GM21447 (cell line): ENCODE data around the gene ECE1.
A peak's percentile ranks its signal among the peaks of the same experiment; 100 is the strongest.

Source experiments
- ATAC-seq: cut with Tn5 transposase; IDR thresholded peaks from one replicate; pipeline ENCODE4 v1.9.1; 2021; ENCODE audit not compliant: unreplicated experiment

Gene ECE1

DNA sequence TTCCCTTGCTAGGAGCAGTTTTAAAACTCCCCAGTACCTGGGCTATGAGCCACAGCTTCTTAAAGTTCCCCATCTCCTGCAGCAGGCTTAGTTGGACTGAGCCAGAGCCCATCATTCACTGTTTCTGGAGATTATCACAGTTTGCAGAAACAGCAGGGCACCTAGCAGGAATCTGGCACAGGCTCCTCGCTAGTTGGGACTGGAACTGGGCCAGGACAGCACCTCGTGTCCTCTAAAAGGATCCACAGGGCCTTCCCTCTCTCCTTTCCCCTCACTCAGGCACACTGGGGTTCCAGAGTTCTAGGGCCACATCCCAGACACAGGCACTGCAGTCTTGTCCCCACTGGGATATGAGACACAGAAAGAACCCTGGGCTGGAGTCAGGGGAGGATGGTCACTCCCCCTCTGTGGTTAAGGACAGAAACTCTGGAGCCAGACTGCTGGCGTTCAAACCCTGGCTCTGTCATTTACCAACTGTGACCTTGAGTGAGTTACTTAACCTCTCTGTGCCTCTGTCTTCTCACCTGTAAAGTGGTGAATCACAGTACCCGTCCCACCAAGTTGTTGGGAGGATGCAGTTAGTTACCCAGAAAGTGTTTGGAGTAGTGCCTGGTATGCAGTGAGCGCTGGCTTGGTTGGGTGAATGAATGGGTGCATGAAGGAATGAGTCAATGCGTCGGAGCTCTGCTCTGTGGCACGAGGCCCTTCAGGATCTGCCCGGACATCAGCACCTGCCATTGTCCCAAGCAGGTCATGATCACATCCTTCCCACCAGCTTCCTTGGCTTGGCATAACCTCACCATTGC, 18.8 kb upstream of the ECE1 start:
- no peak for ATAC-seq

DNA sequence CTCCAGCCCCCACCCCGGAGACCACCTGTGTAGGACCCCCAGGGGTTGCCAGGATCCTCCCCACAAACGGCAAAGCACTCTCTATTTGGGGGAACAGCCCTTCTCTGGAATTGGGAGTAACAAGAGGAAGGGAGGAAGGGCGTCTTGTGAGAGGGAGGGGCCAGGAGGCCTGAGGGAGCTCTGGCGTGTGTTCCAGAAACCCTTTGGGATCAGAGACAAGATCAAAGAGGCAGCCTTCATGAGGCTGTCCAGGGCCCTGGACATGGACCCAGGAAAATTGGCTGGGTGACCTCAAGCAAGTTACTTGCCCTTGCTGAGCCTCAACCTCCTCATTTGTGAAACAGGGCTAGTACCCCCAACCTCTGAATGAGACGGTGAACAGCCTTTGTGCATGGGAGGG, 18.1 kb upstream of the ECE1 start:
- no peak for ATAC-seq

DNA sequence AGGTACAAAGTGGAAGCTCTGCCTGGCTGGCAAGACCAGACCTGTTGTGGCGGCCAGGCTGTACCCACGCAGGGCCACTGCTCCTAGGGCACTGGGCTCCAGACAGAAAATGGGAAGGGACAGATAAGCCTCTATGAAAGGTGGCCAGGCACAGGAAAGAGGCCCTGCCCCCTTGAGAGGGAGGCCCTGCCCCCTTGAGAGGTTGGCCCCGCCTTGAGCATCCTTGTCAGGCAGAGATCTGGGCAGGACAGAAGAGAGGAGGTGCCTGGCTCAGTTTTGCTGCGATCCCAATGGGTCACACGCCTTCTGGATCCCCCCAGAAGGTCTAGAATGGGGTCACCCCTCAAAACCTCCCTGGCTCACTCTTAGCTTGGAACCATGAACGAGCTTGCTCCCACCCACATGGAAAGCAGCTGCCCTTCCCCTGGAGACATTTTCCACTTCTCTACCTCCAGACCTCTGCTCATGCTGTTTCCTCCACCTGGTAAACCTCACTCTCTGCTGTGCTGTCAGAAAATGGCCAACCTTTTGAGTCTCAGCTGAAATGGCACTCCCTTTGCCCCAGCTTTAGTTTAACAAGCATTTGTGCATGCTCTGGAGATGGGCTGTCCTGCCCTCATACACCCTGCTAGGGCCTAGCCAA, 17.5 kb upstream of the ECE1 start:
- no peak for ATAC-seq

DNA sequence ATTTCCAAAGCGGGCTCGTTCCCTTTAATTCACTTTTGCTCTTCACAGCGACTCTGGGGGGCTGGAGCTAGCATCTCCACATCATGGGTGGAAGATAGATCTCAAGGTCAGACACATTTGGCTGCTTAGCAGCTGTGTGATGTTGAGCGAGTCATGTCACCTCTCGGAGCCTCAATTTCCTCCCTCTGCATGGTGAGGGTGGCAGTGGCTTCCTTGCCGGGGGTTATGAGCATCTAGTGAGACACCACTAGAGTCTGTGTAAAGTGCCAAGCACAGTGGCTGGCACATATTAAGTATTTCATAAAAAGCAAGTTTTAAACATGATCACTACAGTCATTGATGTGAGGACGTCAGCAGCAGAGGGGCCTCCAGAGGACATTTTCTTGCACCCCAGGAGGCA, 16.9 kb upstream of the ECE1 start:
- ATAC-seq, result no peak

DNA sequence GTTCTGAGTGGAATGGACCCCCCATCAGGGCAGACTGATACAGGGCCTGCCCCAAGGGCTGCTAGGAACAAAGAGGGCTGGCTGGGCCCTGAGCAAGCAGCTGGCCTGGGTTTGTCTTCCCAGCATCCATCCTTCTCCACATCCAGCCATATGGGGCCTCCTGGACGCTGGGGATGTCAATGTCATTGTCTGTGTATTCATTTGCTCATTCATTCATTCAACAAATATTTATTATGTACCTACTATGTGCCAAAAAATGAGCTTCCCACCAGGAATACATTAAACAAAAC, 15.6 kb upstream of the ECE1 start:
- no peak for ATAC-seq

DNA sequence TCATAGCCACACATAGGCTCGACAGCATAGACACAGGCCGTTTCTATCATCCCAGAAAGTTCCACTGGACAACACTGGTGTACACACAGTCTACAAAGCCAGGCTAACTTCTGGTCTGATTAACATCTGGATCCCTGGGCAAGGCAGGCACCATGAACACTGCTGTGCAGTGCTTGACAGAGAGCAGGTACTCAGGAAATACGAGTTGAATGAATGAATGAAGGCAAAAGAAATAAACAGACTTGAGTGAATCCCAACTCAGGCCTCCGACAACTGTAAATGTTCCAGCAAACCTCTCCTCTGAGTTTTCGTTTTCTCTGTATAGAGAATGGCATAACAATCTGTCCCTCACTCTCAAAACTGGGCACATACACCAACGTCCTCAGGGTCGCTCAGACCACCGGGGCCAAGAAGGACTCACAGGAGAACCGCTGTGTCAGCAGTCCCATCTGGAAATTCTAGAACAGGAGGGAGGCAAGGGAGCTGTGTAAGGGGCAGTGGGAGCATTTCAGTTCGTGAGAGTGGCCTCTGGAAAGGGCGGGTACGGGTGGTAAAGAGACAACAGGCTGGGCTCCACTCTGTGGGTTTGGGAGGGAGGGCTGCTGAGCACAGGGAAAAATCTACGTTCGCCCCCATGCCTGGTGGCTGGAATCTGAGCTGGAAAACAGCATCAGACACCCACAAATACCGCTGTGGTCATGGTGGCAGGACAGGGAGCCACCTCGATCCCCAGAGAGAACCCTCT, 15.1 kb upstream of the ECE1 start:
- no peak for ATAC-seq

DNA sequence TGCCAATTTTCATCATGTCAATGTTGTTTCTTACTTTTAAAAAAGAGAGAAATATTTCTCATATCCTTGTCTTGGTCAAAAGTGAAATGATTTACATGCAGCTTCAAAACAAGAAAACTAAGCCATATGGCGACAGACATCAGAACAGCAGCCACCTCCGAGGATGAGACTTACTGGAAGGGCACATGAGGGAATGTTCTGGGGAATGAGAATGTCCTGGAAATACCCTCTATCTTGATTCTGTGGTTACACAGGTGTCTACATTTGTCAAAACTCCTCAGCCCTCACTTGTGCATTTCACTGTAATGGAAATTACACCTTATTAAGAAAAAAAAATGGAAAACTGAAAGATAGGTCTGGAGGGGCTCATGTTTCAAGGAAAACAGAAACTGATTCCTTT, 14.2 kb upstream of the ECE1 start:
- ATAC-seq, result no peak

DNA sequence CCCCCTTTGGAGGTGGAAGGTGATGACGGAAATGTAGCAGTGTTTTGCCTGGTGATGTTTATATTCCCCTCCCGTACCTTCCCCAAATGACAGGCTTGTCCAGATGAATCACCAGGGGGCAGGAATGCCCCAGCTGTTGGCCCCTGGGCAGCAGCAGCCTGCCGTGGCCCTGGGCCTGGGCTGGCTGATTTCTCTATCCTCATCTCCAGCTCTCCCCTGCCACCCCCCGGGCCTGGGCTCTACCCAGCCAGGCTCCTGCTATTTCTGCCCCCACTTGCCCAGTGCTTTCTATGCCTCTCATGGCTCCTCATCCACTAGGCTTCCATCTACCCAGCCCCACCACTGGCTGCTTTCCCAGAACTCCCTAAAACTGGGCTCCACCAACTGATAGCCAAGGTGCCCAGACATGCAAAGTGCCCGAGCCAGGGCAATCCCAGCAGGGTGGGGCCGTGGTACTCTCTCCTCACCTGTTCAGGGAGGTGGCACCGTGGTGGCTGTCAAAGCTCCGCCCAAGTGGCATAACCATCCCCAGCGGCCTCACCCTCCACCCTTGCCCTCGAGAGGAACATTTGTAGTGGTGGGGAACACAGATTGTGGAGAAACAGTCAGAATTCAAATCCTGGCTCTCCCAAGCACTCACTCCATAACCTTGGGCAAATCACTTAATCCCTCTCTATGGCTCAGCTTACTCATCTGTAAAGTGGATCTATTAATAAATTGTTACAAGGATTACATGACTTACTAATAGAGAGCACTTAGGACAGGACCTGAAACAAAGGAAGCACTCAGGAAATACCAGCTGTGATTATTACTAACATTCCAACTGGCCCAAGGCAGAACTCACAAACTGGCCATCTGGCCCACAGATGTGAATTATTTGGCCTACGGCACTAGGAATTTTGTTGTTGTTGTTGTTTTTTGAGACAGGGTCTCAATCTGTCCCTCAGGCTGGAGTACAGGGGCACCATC, 12.8 kb upstream of the ECE1 start:
- no peak for ATAC-seq

DNA sequence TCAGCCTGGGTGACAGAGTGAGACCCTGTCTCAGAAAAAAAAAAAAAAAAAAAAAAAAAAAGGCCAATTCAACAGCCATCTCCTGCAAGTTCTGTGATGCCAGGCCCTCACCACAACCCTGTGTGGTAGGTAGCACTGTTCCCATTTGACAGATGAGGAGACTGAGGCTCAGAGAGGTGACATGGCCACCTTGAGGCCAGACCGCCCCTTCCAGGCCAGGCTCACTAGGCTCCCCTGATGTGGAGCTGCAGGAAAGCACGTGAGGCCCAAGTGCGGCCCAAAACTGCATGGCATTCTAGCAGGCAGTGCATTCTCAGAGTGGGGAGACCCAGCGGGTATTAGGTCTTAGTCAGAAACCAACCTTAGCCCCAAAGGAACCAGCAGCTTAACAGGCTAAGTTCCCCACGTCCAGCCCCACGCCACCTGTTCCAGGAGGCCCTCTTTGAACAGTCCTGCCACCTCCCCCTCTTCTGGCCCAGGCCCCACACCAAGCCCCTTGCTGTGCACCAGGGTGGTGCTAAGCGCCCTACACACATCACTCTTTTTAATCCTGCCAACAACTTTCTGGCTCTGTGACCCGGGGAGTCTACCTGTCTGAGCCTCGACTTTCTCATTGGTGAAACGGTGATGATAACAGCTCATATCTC, 11.7 kb upstream of the ECE1 start:
- no peak for ATAC-seq

DNA sequence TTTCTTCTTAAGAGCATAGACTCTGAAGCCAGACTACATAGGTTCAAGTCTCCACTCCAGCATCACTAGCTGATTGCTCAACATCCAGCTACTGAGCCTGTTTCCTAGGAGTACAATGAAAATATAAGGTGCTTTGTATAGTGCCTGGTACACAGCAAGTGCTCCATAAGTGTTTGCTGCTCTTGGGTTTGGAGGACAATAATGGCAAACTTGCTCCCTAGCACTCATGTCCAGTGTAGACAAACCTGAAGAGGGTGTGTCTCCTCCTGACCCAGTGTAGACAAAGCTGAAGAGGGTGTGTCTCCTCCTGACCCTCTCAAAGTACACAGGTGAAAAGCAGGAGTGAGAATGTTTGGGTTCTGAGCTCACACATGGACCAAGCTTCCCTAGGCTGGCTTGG, 10.5 kb upstream of the ECE1 start:
- ATAC-seq, result no peak

DNA sequence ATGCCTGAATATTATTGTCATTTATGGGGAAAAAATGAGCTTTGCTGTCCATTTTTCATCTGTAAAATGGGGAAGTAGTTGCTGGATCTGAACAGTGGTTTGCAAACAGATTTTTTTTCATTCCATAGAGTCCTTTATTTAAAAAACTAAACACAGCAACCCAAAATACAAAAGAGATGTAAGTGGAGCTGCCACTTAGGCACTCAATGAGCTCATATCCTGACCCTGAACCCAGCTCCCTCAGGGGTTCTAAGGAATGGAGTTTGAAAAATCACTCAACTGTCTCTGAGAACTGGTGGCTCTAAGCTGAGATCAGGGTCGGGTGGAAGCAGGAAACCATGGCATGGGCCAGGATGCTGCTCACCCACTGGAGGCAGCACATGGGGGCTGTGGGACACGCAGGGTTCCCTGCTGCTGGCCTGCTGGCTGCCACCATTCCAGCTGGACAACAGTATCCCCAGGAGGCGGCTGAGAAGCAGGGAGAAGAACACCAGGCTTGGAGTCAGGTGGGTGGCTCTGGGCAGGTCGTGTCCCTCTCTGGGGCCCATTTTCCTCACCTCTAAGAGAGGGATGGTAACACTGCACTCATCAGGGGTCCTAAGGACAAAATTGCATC, 9.6 kb upstream of the ECE1 start:
- no peak for ATAC-seq

DNA sequence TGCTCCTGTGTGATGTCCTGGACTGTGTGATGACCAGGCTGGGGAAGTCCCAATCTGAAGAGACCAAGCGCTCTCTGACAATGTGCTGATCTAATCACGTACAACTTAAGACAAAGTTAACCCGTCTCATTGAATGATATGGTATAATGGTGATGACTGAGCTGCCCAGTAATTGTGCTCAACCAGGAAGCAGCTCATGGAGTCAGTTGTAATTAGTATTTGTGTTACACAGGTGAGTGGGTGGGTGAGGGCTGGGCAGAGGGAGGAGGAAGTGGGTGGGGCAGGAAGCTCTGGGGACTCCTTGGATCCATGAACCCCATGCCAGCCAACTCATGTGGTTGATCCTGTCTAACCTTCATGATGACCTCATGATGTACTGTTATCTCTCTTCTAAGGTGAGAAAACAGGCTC, 8.7 kb upstream of the ECE1 start:
- ATAC-seq, result no peak

DNA sequence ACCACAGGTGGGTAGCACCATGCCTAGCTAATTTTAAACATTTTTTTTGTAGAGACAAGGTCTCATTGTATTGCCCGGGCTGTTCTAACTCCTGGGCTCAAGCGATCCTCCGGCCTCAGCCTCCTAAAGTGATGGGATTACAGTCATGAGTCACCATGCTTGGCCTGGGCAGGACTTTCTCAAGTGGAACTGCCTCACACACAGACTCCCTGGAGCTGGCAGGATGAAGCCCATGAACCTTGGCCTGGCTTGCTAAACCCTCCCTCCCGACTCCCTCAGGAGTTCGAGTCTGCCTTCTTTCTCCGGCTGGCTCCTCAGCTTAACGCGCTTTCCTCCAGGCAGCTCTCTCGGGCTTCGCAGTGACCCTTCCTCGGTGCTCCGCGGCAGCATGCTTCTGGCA, 7.7 kb upstream of the ECE1 start:
- ATAC-seq, result no peak

DNA sequence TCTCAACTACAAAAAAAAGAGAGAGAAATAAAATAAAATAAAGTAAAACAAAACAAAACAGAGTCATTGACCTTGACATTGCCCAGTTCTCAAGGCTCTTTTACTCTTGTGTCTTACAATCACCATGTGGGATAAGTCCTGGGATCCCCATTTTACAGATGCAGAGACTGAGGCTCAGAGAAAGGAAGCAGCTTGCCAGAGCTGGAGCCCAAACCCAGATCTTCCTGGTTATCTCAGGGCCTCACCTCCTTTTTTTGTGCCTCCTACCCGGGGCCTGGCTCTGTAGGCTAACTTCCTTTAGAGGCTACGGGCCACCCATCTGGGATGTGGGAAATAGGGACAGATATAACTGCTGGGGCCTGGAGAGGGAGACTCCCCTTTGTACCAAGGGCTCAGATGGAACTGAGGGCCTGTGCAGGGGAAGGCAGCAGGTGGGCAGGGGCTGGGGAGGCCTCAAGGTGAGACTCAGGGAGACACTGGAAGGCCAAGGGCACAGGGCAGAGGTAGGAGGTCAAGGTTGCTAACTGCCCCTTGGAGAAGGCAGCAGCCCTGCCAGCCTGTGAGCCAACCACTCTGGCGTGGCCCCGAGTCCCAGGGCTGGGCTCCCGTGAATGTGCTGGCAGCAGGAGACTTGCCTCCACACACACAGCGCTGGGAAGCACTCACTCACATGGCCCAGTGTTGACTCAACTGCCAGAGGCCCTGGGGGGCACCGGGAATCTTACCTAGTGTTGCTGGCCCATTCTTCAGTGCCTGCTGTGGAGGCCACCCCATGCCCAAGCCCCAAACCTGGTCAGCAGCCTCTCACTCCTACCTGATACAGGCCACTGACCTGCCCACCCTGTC, 6.5 kb upstream of the ECE1 start:
- no peak for ATAC-seq

DNA sequence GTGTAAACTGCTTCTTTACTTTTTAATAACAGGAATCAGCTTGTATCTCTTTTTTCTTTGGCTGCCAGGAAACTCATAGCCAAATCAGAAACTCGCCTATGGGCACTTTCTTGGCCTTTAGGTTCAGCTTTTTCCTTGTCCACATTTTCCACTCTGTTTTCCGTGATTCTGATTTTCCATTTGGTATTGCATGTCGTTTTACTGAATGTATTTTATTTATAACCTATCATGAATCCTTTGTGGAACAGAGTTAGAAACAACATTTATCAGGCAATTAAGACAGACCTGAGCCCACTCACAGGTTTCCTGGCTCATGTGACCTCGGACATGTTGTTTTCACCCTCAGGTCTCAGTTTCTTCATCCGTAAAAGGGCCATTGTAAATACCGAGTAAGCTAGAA, 5.3 kb upstream of the ECE1 start:
- ATAC-seq, result no peak

DNA sequence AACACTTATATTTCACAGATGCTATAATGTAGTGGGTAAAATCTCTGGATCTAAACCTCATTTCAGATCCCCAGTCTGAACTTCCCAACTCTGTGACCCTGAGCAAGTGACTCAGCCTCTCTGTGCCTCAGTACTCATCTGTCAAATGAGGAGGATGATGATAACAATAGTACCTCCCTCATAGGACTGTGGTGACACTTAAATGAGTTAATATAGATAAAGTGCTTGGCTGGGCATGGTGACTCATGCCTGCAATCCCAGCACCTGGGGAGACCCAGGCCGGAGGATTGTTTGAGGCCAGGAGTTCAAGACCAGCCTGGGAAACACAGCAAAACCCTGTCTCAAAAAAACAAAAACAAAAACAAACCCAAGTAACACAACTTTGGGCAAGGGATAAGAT, 4.7 kb upstream of the ECE1 start:
- ATAC-seq, result no peak

DNA sequence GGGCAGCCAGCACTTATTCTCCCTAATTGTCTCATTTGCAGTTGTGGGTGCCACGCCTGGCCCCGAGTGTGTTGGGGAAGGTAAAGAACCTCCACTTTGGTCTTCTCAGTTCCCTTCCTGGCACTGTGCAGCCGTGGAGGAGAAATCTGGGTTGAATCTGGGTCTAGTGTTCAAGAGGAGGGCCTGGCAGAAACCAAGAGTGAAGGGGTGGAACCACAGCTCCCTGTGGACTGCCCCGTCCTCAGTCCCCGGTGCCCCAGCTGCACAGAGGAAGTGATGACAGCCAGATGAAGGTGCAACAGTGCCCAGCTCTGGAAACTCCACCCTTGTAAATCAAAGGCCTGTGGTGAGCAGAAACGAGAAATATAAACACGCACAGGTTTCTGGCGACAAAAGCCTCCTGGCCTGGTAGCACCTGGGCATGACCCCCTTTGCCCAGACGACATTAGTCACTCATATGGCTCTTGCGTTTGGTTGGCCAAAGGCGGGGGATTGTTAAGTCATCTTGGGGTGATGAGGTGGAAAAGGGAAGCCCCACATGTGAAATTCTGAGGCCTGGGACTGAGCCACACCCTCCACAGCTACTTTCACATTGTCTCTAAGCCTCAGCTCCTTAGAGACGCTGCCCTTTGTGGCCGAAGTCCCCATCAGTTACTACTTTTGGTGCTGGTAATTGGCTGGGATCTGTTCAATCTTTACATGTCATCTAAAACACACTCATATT, 4.2 kb upstream of the ECE1 start:
- ATAC-seq, result peak; percentile 46

DNA sequence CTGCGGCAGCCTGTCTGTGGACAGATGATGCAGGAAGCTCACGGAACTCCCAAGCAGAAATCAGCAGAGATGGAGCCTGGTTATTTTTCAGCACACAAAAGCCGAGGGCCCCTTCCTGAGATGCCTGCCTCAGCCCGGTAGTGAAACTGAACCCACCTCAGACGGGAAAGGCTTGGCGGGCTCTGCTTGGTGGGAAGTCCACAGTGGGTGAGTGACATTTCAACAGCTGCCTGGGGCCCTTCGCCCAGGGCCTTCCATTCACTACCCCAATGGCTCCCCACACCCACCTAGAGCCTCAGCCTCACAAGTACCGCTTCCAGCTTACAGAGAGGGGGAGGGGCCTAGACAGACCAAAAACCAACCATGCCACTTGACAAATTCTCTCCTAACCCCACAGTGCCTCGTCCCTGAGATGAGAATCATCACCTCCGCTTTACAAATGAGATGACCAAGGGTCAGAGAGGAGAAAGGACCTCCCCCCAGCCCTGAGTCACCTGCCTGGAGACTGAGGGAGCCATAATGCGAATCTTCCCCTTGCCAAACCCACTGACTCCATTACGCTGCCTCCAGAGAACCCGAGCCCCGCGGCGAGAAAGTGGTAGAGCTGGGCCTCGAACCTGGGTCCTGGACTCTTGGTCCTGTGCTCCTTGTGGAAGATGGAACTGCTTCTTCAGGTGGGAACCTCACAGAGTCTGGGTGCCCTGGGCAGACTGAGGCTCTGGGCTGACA, 3.4 kb upstream of the ECE1 start:
- peak; percentile 37 for ATAC-seq
